Measurements from ENCODE around the gene ZNF329. TPM values are rescaled to one million over a fixed set of nuclear protein-coding genes. Genes with fewer than 3 reads are reported as not detected.

The ZNF329 gene
- total and polyA plus RNA-seq, 5 donors: 4.8 to 10.3 (median 9.0) TPM

- WGBS: 80% methylated on average over 5 of the region's 5 CpGs
- peaks cover 36% of the 10 kb centered on the region for H3K9me3 ChIP-seq (ENCODE audit: control insufficient read depth, low read length)
Measured at GRCh38 chr19:58118979-58119733, 31.4 kb downstream of the ZNF329 start.

GRCh38 chr19:58117841-58118575 is 32.6 kb downstream of the ZNF329 start:
- ATAC-seq (peak; percentile 18 to 22), DNase-seq (no peak)
- Histone ChIP-seq H3K4me3 (ENCODE audit: low read length) (no peak overlapping the region), H3K27ac (ENCODE audit: low read length) (no peak overlapping the region), H3K9me3 (ENCODE audit: control insufficient read depth, low read length) (peaks cover 29% of the 10 kb centered on the region), H3K4me1 (ENCODE audit: control insufficient read depth, insufficient read depth, low read length) (no peaks in the 10 kb centered on the region), H3K27me3 (ENCODE audit: control insufficient read depth, insufficient read depth) (no peaks in the 10 kb centered on the region)
- intact Hi-C loops (cut with DNase I): no loop called here
- 3% methylated on average over 77 of the region's 77 CpGs for WGBS

More at GRCh38 chr19:58118979-58119733, 31.4 kb downstream of the ZNF329 start:
- Histone ChIP-seq H3K27ac (ENCODE audit: low read length) (no peak overlapping the region), H3K27me3 (ENCODE audit: control insufficient read depth, insufficient read depth) (no peaks in the 10 kb centered on the region), H3K4me3 (ENCODE audit: low read length) (no peak overlapping the region), H3K4me1 (ENCODE audit: control insufficient read depth, insufficient read depth, low read length) (no peaks in the 10 kb centered on the region)
- ATAC-seq (no peak), DNase-seq (no peak)
- intact Hi-C loops (cut with DNase I): no loop called here

- Histone ChIP-seq H3K27ac (ENCODE audit: low read length) (no peak overlapping the region), H3K27me3 (ENCODE audit: control insufficient read depth, insufficient read depth) (no peaks in the 10 kb centered on the region), H3K9me3 (ENCODE audit: control insufficient read depth, low read length) (peaks cover 15% of the 10 kb centered on the region), H3K4me3 (ENCODE audit: low read length) (no peak overlapping the region), H3K4me1 (ENCODE audit: control insufficient read depth, insufficient read depth, low read length) (no peaks in the 10 kb centered on the region)
- 93% methylated on average over 3 of the region's 3 CpGs for WGBS
- no peak for DNase-seq
- ATAC-seq: no peak
- intact Hi-C loops (cut with DNase I): no loop called here
Measured at GRCh38 chr19:58108546-58108817, 42.1 kb downstream of the ZNF329 start.

- Histone ChIP-seq H3K27ac (ENCODE audit: low read length) (no peak overlapping the region), H3K4me1 (ENCODE audit: control insufficient read depth, insufficient read depth, low read length) (no peaks in the 10 kb centered on the region), H3K9me3 (ENCODE audit: control insufficient read depth, low read length) (peaks cover 15% of the 10 kb centered on the region), H3K27me3 (ENCODE audit: control insufficient read depth, insufficient read depth) (no peaks in the 10 kb centered on the region), H3K4me3 (ENCODE audit: low read length) (no peak overlapping the region)
- no peak for DNase-seq
- ATAC-seq: no peak
- intact Hi-C loops (cut with DNase I): no loop called here
- 85% methylated on average over 7 of the region's 7 CpGs for WGBS
Measured at GRCh38 chr19:58107778-58108545, 42.6 kb downstream of the ZNF329 start.

- ATAC-seq: no peak
- intact Hi-C loops (cut with DNase I): no loop called here
- WGBS: 12% methylated on average over 2 of the region's 2 CpGs
- Histone ChIP-seq H3K9me3 (ENCODE audit: control insufficient read depth, low read length) (no peaks in the 10 kb centered on the region), H3K27ac (ENCODE audit: low read length) (peak overlapping the region; percentile 95), H3K27me3 (ENCODE audit: control insufficient read depth, insufficient read depth) (no peaks in the 10 kb centered on the region), H3K4me3 (ENCODE audit: low read length) (peak overlapping the region; percentile 88), H3K4me1 (ENCODE audit: control insufficient read depth, insufficient read depth, low read length) (peaks cover 8% of the 10 kb centered on the region)
- no peak for DNase-seq
Measured at GRCh38 chr19:58098682-58098998, 51.9 kb downstream of the ZNF329 start.

GRCh38 chr19:58097781-58098681 is 52.6 kb downstream of the ZNF329 start, which contains the start of gene ZSCAN18:
ZSCAN18 (minus strand) TSS chr19:58098231; CDS start chr19:58090267, 7,964 bp downstream.
- Histone ChIP-seq H3K4me3 (ENCODE audit: low read length) (peak within 1 kb of the TSS; percentile 88), H3K4me1 (ENCODE audit: control insufficient read depth, insufficient read depth, low read length) (peaks cover 8% of the 10 kb centered on the region), H3K27ac (ENCODE audit: low read length) (peak within 1 kb of the TSS; percentile 95), H3K9me3 (ENCODE audit: control insufficient read depth, low read length) (no peaks in the 10 kb centered on the region), H3K27me3 (ENCODE audit: control insufficient read depth, insufficient read depth) (no peaks in the 10 kb centered on the region)
- ATAC-seq: peak; percentile 99 to 100
- WGBS: under 1% methylated on average over 67 of the region's 67 CpGs
- intact Hi-C loops (cut with DNase I): no loop called here
- peak; percentile 99 for DNase-seq

GRCh38 chr19:58097349-58097748 is 53.2 kb downstream of the ZNF329 start:
- Histone ChIP-seq H3K27ac (ENCODE audit: low read length) (no peak overlapping the region), H3K4me1 (ENCODE audit: control insufficient read depth, insufficient read depth, low read length) (peaks cover 8% of the 10 kb centered on the region), H3K9me3 (ENCODE audit: control insufficient read depth, low read length) (no peaks in the 10 kb centered on the region), H3K4me3 (ENCODE audit: low read length) (peak overlapping the region; percentile 88), H3K27me3 (ENCODE audit: control insufficient read depth, insufficient read depth) (no peaks in the 10 kb centered on the region)
- intact Hi-C loops (cut with DNase I): no loop called here
- ATAC-seq (peak in 1 of 2 donors; percentile 2), DNase-seq (peak in 1 of 3 donors; percentile 58)
- 39% methylated on average over 8 of the region's 8 CpGs for WGBS

GRCh38 chr19:58096884-58097283 is 53.7 kb downstream of the ZNF329 start:
- no peak for ATAC-seq
- H3K9me3 ChIP-seq (ENCODE audit: control insufficient read depth, low read length): no peaks in the 10 kb centered on the region
- H3K27ac ChIP-seq (ENCODE audit: low read length): no peak overlapping the region
- peak overlapping the region; percentile 88 for H3K4me3 ChIP-seq (ENCODE audit: low read length)
- intact Hi-C loops (cut with DNase I): no loop called here
- DNase-seq: no peak
- peaks cover 8% of the 10 kb centered on the region for H3K4me1 ChIP-seq (ENCODE audit: control insufficient read depth, insufficient read depth, low read length)
- whole genome bisulfite sequencing: 84% methylated on average over 13 of the region's 13 CpGs
- no peaks in the 10 kb centered on the region for H3K27me3 ChIP-seq (ENCODE audit: control insufficient read depth, insufficient read depth)

GRCh38 chr19:58095328-58095727 is 55.3 kb downstream of the ZNF329 start:
- Histone ChIP-seq H3K27ac (ENCODE audit: low read length) (no peak overlapping the region), H3K4me3 (ENCODE audit: low read length) (no peak overlapping the region), H3K4me1 (ENCODE audit: control insufficient read depth, insufficient read depth, low read length) (peaks cover 8% of the 10 kb centered on the region), H3K9me3 (ENCODE audit: control insufficient read depth, low read length) (no peaks in the 10 kb centered on the region), H3K27me3 (ENCODE audit: control insufficient read depth, insufficient read depth) (no peaks in the 10 kb centered on the region)
- ATAC-seq (no peak), DNase-seq (no peak)
- intact Hi-C loops (cut with DNase I): no loop called here
- 96% methylated on average over 10 of the region's 10 CpGs for WGBS

- intact Hi-C loops (cut with DNase I): no loop called here
Measured at GRCh38 chr19:58093071-58093470, 57.5 kb downstream of the ZNF329 start.

More at GRCh38 chr19:58093071-58093470, 57.5 kb downstream of the ZNF329 start:
- DNase-seq (no peak), ATAC-seq (no peak)
- H3K4me3 ChIP-seq (ENCODE audit: low read length): no peak overlapping the region
- H3K27ac ChIP-seq (ENCODE audit: low read length): no peak overlapping the region
- peaks cover 8% of the 10 kb centered on the region for H3K4me1 ChIP-seq (ENCODE audit: control insufficient read depth, insufficient read depth, low read length)
- no peaks in the 10 kb centered on the region for H3K27me3 ChIP-seq (ENCODE audit: control insufficient read depth, insufficient read depth)
- no peaks in the 10 kb centered on the region for H3K9me3 ChIP-seq (ENCODE audit: control insufficient read depth, low read length)
- 92% methylated on average over 7 of the region's 7 CpGs for WGBS
